Stimulated activated CD8-positive, alpha-beta memory T cell treated with anti-CD3 and anti-CD28 coated beads, Interleukin-4, amount 100 ng/mL, for 48 hours (primary cell): Measurements from ENCODE around the gene WDFY4.

ENCODE experiments used
- DNase-seq: peaks from one replicate; pipeline ENCODE4 v3.0.0-alpha.2; 2020

The WDFY4 gene

GRCh38 chr10:48710647-48711275, 26.1 kb downstream of the WDFY4 start:
- no peak for DNase-seq

DNA sequence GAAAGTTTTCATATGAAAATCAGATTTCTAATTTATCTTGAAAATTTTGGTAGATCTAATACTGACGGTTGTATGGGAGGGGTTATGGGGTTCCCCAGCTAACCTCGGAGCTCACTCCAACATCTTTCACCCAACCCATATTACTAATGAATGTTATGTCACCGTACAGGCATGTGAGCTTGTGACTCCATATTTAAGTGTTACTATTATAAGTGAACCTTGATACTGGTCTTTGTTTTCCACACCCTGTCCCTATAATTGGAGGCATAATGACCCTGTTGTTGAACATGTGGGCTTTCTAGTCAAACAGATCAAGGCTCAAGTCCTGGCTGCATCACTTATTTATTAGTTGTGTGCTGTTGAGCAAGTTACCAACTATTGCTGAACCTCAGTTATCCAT, 27.2 kb downstream of the WDFY4 start:
- DNase-seq: no peak

GRCh38 chr10:48714088-48714487, 29.4 kb downstream of the WDFY4 start:
- DNase-seq: no peak

DNA sequence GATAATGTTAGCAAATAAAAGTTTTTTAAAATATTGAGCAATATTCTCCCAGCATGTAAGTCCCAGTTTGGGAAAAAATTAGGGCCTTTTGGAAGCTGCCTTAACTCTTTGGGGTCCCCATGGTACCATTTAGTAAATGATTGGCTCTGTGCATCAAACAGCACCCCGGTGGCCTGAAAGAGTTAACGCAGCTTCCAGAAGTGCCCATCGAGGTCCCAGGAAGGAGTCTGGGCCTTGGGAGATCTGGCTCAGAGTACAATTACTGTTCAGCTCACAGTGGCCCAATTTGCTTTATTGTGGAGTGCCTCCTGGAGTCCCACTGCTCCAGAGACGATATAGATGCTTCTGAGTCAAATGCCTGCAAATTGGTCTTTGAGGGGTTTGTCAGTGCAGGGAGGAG, 31.7 kb downstream of the WDFY4 start:
- DNase-seq: no peak

DNA sequence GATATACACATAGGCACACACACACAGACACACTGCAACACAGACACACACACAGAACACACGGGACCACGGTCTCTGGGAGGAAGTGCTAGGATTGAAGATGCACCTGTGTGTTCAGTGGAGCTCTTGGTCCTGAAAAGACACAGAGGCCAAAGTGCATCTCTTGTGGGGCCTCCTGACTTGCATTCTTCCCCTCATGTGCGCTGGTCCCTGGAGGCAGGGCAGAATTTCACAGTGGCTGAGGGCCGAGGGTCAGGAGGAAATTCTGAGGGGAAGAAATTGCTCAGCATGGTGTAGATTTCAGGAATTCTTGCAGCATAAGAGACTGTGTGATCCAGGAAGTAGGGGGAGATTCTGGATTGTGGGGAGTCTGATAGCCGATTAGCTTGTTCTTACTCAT, 35.9 kb downstream of the WDFY4 start:
- DNase-seq: no peak

GRCh38 chr10:48722153-48723145, 37.8 kb downstream of the WDFY4 start:
- no peak for DNase-seq

GRCh38 chr10:48724127-48724526, 39.5 kb downstream of the WDFY4 start:
- no peak for DNase-seq

GRCh38 chr10:48725708-48726107, 41.0 kb downstream of the WDFY4 start:
- DNase-seq: no peak

- DNase-seq: no peak
Observed at GRCh38 chr10:48727866-48728265, 43.2 kb downstream of the WDFY4 start.

DNA sequence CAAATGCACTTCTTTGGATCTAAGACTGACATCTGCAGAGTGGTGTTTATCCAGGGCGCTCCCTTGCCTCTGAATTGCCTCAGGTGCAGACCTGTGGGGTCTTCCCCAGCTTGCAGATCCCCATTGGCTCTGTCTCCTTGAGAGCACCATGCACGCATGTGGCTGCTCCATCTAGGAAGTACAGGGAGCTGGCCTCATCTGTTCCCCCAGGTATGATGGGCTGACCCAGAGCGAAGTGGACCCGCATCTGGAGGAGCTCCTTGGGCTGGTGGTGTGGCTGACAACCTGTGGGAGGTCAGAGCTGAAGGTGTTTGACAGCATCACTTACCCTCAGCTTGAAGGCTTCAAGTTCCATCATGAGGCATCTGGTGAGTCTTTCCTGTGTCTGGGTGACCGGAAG, 44.5 kb downstream of the WDFY4 start:
- no peak for DNase-seq

DNA sequence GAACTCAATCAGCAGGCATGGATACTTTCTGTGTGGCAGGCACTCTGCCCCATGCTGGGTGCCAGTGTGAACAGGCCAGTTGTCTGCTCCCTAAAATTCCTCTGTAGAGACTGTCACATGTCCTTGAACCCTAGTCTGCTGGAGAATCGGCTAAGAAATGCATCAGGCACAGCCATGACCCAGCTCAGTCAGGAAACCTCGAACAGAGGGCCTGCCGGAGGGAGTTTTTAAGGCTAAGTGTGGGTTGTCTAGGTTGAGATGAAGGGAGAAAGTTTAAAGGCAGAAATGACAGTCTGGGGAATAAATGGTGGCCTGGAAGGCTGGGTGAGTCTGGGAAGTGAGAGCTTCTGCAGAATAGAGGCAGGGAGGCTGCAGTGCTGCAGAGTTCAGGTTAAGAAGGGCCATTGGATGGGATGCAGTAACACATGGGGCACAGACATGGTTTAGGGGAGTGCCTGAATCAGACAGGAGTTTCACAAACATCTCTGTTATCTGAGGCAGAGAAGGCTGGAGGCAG, 45.3 kb downstream of the WDFY4 start:
- DNase-seq: no peak

DNA sequence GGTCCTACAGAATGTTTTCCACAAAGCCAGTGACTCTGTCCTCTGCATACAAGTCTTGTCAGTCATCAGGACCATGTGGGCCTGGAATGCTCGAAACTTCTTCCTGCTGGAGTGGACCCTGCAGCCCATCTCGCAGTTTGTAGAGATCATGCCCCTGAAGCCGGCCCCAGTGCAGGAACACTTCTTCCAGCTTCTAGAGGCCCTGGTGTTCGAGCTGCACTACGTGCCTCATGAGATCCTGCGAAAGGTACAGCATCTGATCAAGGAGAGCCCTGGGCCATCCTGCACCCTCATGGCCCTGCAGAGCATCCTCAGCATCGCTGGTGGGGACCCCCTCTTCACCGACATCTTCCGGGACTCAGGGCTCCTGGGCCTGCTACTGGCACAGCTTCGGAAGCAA, 46.5 kb downstream of the WDFY4 start:
- DNase-seq: no peak

- DNase-seq: no peak
Observed at GRCh38 chr10:48731654-48732053, 47.0 kb downstream of the WDFY4 start.

GRCh38 chr10:48733329-48733728, 48.7 kb downstream of the WDFY4 start:
- DNase-seq: no peak

- DNase-seq: no peak
Observed at GRCh38 chr10:48735836-48736390, 51.2 kb downstream of the WDFY4 start.

DNA sequence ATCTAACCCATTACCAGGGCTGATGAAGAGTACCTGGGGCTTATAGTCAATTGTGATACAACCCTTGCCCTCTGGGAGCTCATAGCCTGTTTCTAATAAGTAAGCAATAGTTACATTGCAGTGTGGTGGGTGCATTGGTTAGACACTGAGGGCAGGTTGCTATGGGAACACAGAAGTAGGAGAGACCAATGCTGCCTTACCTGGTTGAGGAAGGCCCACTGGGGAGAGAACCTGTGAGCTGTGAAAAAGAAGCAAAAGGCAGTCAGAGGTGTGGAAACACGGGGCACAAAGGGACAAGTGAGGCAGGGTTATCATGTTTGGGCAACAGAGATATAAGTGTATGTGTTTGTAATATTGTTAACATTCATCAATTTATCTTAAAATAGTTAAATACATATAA, 51.9 kb downstream of the WDFY4 start:
- DNase-seq: no peak

- no peak for DNase-seq
Observed at GRCh38 chr10:48737886-48738285, 53.2 kb downstream of the WDFY4 start.

- DNase-seq: no peak
Observed at GRCh38 chr10:48739170-48739569, 54.5 kb downstream of the WDFY4 start.

GRCh38 chr10:48740015-48740707, 55.5 kb downstream of the WDFY4 start:
- no peak for DNase-seq

DNA sequence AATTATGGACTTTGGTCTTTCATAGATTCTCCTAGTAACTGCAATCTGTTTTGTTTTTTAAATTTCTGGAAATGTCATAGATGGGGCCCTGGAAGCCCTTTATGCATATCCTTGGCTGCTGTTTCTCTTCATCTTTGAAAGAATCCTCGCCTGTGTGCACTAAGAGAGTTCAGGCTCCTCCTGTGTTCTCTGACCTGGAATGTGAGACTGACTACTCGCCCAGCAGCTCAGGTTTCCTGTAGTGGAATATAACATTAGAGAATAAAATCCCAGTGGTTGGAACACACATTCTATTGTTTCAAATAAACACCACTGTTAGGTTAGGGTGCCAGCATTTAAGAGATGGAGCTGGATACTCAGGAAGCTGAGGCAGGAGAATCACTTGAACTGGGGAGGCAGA, 56.3 kb downstream of the WDFY4 start:
- DNase-seq: no peak

GRCh38 chr10:48742891-48743860, 58.5 kb downstream of the WDFY4 start:
- DNase-seq: no peak

DNA sequence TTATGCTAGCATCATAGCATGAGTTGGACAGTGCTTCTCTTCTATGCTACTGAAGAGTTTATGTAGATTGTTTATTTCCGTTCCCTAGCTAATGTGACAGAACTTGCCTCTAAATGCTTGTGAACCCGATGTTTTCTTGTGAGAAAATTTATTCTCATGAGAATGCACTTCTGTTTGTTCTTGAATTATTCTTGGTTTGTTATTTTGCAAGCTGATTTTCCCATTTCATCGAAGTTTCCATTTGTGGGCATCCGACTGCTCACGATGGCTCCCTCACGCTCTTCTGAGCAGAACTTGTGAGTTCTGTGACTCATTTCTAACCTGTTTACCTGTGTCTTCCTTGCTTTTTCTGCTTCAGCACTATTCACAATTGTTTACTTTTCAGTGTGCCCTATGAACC, 59.9 kb downstream of the WDFY4 start:
- no peak for DNase-seq
